HEK293T (cell line): ENCODE data around the gene LUC7L.

ENCODE experiments used
- ARNT ChIP-seq: fragments of 450-650 bp; IDR thresholded peaks from 2 replicates; pipeline ENCODE4 v1.6.1; 2017; ENCODE audit warnings: mild to moderate bottlenecking
- HDGF ChIP-seq: fragments of 450-650 bp; IDR thresholded peaks from 2 replicates; pipeline ENCODE4 v1.6.1; 2017; ENCODE audit warnings: antibody characterized with exemption, borderline replicate concordance
- LEF1 ChIP-seq: fragments of 450-650 bp; IDR thresholded peaks from 2 replicates; pipeline ENCODE4 v1.6.1; 2017; ENCODE audit warnings: mild to moderate bottlenecking, borderline replicate concordance

DNA sequence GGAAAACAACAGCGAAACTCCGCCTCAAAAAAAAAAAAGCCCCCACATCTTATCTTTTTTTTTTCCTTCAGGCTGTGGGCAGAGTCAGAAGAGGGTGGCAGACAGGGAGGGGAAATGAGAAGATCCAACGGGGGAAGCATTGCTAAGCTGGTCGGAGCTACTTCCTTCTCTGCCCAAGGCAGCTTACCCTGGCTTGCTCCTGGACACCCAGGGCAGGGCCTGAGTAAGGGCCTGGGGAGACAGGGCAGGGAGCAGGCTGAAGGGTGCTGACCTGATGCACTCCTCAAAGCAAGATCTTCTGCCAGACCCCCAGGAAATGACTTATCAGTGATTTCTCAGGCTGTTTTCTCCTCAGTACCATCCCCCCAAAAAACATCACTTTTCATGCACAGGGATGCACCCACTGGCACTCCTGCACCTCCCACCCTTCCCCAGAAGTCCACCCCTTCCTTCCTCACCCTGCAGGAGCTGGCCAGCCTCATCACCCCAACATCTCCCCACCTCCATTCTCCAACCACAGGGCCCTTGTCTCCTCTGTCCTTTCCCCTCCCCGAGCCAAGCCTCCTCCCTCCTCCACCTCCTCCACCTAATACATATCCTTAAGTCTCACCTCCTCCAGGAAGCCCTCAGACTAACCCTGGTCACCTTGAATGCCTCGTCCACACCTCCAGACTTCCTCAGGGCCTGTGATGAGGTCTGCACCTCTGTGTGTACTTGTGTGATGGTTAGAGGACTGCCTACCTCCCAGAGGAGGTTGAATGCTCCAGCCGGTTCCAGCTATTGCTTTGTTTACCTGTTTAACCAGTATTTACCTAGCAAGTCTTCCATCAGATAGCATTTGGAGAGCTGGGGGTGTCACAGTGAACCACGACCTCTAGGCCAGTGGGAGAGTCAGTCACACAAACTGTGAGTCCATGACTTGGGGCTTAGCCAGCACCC lies 54.0 kb downstream of the LUC7L start:
- no peak for TF ChIP-seq HDGF
- TF ChIP-seq LEF1, result no peak
- TF ChIP-seq ARNT, result no peak
